ENCODE results near the gene RAB39B. TPM values are rescaled to one million over a fixed set of nuclear protein-coding genes. Genes with fewer than 3 reads are reported as not detected.
"Not testable (repeated sequence)": the region's sequence is repeated elsewhere in the genome, so short reads cannot be mapped to it uniquely, and the experiment has no call there.

RAB39B gene, protein sequence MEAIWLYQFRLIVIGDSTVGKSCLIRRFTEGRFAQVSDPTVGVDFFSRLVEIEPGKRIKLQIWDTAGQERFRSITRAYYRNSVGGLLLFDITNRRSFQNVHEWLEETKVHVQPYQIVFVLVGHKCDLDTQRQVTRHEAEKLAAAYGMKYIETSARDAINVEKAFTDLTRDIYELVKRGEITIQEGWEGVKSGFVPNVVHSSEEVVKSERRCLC
- total RNA-seq (2021; fragmentation: NEBNext Ultra II Directional; extraction: Animal tissue kit (Norgen Biotek cat#: 25700)): under 1 TPM; 0.05 to 0.28 (median 0.19) TPM
- long read RNA-seq, partial matches to known transcripts: 0 of 1 reads
- long read RNA-seq, other reads (novel, unspliced or antisense): 0 of 1 reads

DNA sequence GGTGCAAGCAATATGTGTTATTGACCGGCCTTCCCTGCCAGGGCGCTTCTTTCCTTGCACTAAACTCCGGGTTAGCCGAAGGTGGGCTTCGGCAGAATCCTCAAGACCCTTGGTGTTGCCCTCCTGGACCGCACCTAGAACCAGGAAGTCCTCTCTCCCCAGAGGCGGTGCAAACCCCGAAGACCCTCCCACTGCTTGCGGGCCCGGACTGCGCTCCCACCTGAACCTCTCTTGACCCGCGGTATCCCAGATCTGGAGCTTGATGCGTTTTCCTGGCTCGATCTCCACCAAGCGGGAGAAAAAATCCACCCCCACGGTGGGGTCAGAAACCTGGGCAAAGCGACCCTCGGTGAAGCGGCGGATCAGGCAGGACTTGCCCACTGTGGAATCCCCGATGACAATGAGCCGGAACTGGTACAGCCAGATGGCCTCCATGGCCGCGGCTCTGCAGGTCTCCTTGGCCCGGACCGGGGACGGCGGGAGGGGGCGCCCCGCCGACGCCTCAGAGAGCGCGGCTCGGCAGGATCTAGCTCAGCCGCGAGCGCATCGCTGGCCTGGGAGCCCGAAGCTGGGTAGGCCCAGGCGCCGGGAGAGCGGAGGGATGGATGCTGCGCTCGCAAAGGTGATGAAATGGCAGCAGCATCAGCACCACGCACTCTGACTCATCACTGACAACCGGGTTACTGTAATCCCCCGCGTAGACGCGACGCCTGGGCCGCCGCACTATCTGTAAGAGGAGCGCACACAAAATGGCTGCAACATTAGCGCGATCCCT lies at the start of gene RAB39B:
Gene RAB39B (minus strand): TSS at position 638 of the 775 bp plus-strand sequence. CDS start 203 bp downstream, at position 435.
- Mint-ChIP-seq H3K27ac (no peak within 1 kb of the TSS), H3K4me3 (0 out of 2 replicates have a peak within 1 kb of the TSS, but pooled peaks have one; percentile 38), H3K4me1 (ENCODE audit: low read depth) (no peaks in the 10 kb centered on the region), H3K36me3 (ENCODE audit: low read depth) (no peaks in the 10 kb centered on the region), H3K9me3 (no peaks in the 10 kb centered on the region), H3K27me3 (ENCODE audit: insufficient read depth) (no peaks in the 10 kb centered on the region)
- peak; percentile 11 for DNase-seq
- TF ChIP-seq, protein P1, sequence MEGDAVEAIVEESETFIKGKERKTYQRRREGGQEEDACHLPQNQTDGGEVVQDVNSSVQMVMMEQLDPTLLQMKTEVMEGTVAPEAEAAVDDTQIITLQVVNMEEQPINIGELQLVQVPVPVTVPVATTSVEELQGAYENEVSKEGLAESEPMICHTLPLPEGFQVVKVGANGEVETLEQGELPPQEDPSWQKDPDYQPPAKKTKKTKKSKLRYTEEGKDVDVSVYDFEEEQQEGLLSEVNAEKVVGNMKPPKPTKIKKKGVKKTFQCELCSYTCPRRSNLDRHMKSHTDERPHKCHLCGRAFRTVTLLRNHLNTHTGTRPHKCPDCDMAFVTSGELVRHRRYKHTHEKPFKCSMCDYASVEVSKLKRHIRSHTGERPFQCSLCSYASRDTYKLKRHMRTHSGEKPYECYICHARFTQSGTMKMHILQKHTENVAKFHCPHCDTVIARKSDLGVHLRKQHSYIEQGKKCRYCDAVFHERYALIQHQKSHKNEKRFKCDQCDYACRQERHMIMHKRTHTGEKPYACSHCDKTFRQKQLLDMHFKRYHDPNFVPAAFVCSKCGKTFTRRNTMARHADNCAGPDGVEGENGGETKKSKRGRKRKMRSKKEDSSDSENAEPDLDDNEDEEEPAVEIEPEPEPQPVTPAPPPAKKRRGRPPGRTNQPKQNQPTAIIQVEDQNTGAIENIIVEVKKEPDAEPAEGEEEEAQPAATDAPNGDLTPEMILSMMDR (IDR thresholded peaks at IDR 0.05): no peak

DNA sequence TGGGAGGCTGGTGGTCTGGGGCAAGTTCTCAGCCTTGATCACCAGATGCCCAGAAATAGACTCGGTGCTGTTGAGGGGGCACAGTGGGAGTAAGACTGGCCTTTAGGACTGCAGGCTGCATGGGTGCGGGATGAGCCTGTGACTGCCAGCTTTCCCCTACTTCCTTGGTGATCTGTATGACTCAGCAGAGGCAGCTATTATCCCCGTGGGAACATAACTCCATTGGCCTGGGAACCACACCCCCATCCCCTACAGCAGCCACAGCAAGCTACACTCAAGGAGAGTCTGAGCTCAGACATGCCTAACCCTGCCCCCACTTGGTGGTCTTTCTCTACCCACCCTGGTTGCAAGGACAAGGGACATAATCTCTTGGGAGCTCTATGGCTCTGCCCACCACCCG lies 49.5 kb upstream of the RAB39B start:
- Mint-ChIP-seq H3K9me3 (peaks cover 16% of the 10 kb centered on the region), H3K27ac (no peak overlapping the region), H3K36me3 (ENCODE audit: low read depth) (no peaks in the 10 kb centered on the region), H3K4me1 (ENCODE audit: low read depth) (no peaks in the 10 kb centered on the region), H3K4me3 (no peak overlapping the region), H3K27me3 (ENCODE audit: insufficient read depth) (no peaks in the 10 kb centered on the region)
- no peak for DNase-seq
- TF ChIP-seq, protein P1 (IDR thresholded peaks at IDR 0.05): no peak

DNA sequence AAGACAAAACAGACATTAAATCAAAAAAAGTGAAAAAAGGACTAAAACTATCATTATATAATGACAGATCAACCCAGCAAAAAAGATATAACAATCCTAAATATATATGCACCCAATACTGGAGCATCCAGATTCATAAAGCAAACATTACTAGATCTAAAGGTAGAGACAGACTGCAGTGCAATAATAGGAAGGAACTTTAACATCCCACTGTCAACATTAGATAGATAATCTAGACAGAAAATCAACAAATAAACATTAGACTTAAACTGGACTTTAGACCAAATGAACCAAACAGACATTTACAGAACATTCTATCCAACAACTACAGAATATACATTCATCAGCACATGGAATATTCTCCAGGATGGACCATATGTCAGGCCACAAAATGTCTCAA lies 29.5 kb upstream of the RAB39B start:
- no peak for DNase-seq
- H3K9me3 Mint-ChIP-seq: no peaks in the 10 kb centered on the region; the same call in 1 of the 2 replicates
- no peak overlapping the region for H3K27ac Mint-ChIP-seq
- no peaks in the 10 kb centered on the region; the same call in 1 of the 2 replicates for H3K36me3 Mint-ChIP-seq (ENCODE audit: low read depth)
- no peak overlapping the region for H3K4me3 Mint-ChIP-seq
- TF ChIP-seq, protein P1 (IDR thresholded peaks at IDR 0.05): no peak
- no peaks in the 10 kb centered on the region for H3K4me1 Mint-ChIP-seq (ENCODE audit: low read depth)
- no peaks in the 10 kb centered on the region; the same call in 1 of the 2 replicates for H3K27me3 Mint-ChIP-seq (ENCODE audit: insufficient read depth)

DNA sequence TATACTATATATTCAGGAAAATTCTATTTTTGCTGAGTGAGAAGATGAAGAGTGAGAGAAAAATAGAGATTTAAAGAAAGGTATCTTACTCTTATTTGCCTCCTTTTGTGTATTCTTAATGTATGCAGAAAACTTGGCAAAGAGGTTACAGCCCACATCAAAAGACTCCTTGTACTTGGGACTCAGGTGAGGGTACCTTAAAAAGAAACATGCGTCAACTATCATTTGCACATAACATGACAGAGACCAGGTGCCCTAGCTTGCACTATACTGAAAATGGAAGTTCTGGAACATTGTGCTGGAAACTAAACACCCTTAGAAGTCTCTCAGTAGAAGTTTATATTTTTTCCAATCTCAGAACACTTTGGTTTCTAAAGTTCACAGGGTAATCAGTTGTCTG lies 15.6 kb upstream of the RAB39B start:
- DNase-seq: no peak
- Mint-ChIP-seq H3K4me3 (no peak overlapping the region), H3K36me3 (ENCODE audit: low read depth) (no peaks in the 10 kb centered on the region), H3K27me3 (ENCODE audit: insufficient read depth) (no peaks in the 10 kb centered on the region; the same call in none of the 2 replicates), H3K4me1 (ENCODE audit: low read depth) (no peaks in the 10 kb centered on the region), H3K27ac (no peak overlapping the region), H3K9me3 (no peaks in the 10 kb centered on the region)
- TF ChIP-seq, protein P1 (IDR thresholded peaks at IDR 0.05): no peak

DNA sequence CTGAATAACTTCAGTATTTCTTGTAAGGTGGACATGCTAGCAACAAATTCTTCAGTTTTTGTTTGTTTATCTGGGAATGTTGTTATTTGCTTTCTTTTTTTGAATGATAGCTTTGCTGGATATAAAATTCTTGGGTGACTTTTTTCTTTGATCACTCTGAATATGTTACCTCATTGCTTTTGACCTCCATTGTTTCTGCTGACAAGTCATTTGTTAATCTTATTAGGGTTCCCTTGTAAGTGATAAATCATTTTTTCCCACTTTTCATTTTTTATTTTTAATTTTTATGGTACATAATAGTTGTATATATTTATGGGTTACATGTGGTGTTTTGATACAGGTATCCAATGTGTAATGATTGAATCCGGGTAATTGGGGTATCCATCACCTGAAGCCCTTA lies 6.7 kb upstream of the RAB39B start:
- Mint-ChIP-seq H3K36me3 (ENCODE audit: low read depth) (no peaks in the 10 kb centered on the region), H3K4me3 (no peak overlapping the region), H3K27me3 (ENCODE audit: insufficient read depth) (no peaks in the 10 kb centered on the region), H3K4me1 (ENCODE audit: low read depth) (no peaks in the 10 kb centered on the region), H3K27ac (no peak overlapping the region), H3K9me3 (no peaks in the 10 kb centered on the region)
- TF ChIP-seq, protein P1 (IDR thresholded peaks at IDR 0.05): no peak
- DNase-seq: no peak

DNA sequence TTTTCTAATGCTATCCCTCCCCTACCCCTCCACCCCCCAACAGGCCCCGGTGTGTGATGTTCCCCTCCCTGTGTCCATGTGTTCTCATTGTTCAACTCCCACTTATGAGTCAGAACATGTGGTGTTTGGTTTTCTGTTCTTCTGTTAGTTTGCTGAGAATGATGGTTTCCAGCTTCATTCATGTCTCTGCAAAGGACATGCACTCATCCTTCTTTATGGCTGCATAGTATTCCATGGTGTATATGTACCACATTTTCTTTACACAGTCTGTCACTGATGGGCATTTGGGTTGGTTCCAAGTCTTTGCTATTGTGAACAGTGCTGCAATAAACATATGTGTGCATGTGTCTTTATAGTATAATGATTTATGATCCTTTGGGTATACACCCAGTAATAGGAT lies 3.7 kb upstream of the RAB39B start:
- not testable (repeated sequence) for H3K27me3 Mint-ChIP-seq (ENCODE audit: insufficient read depth); H3K36me3 Mint-ChIP-seq (ENCODE audit: low read depth); H3K27ac Mint-ChIP-seq; H3K4me3 Mint-ChIP-seq; DNase-seq; H3K9me3 Mint-ChIP-seq; H3K4me1 Mint-ChIP-seq (ENCODE audit: low read depth)
